H1 (cell line): ENCODE results near the gene DCAF8. TPM values are rescaled to one million over a fixed set of nuclear protein-coding genes. Genes with fewer than 3 reads are reported as not detected.

Experiments
- CTCF ChIA-PET: fragments of 300-600 bp; sonication (Branson Sonifier 250); formaldehyde crosslinking; loops from one replicate; lab custom pipeline; 2021; ENCODE audit not compliant: partially characterized antibody; lab: Charles Lee
- POLR2A ChIA-PET: fragments of 300-600 bp; sonication (Branson Sonifier 250); formaldehyde crosslinking; loops from one replicate; lab custom pipeline; 2021; ENCODE audit warnings: inconsistent platforms; ENCODE audit not compliant: partially characterized antibody; lab: Charles Lee
- DNase-seq, 2 experiments: peaks; one replicate each; pipeline versions ENCODE4 v3.0.0 to v3.0.0-alpha.2; 2010 to 2022; ENCODE audit warnings: low spot score in 2 of 2, low read depth in 1 of 2, mixed read lengths in 1 of 2
- FAIRE-seq: peaks from 2 replicates; lab custom pipeline; 2011; peaks lifted over from hg19 to GRCh38; lab: Jason Lieb, UNC
- H2AFZ ChIP-seq: 2 replicates; pipeline ENCODE4 v1.8.1; 2012; ENCODE audit warnings: low read length, inconsistent platforms
- H2AK5ac ChIP-seq: 2 replicates; pipeline ENCODE4 v1.6.1; 2013; ENCODE audit warnings: low read depth, low read length
- H2BK120ac ChIP-seq: replicated peaks from 2 replicates; pipeline ENCODE3; 2013; ENCODE audit warnings: low read depth, low read length, inconsistent platforms
- H2BK12ac ChIP-seq: 2 replicates; pipeline ENCODE4 v1.6.1; 2013; ENCODE audit warnings: low read depth, low read length
- H2BK15ac ChIP-seq: 2 replicates; pipeline ENCODE4 v1.6.1; 2013; ENCODE audit warnings: low read length
- H2BK20ac ChIP-seq: 2 replicates; pipeline ENCODE4 v1.6.1; 2013; ENCODE audit warnings: low read length
- H2BK5ac ChIP-seq: 2 replicates; pipeline ENCODE4 v1.6.1; 2013; ENCODE audit warnings: low read depth, low read length
- H3K14ac ChIP-seq: 2 replicates; pipeline ENCODE4 v1.6.1; 2013; ENCODE audit warnings: inconsistent platforms; ENCODE audit not compliant: insufficient read length
- H3K18ac ChIP-seq: 2 replicates; pipeline ENCODE4 v1.6.1; 2013; ENCODE audit warnings: low read length; ENCODE audit errors: extremely low read depth
- H3K23ac ChIP-seq: 2 replicates; pipeline ENCODE4 v1.6.1; 2013; ENCODE audit warnings: inconsistent platforms; ENCODE audit not compliant: insufficient read length
- H3K23me2 ChIP-seq: 2 replicates; pipeline ENCODE4 v1.6.1; 2013; ENCODE audit warnings: low read depth, low read length
- H3K27ac ChIP-seq: 2 replicates; pipeline ENCODE4 v1.6.1; 2011; ENCODE audit warnings: low read depth, low read length, inconsistent platforms
- H3K27me3 ChIP-seq, 4 experiments: replicated peaks in 1 of 4; 1 replicate in 1 of 4; 2 replicates in 3 of 4; pipeline versions ENCODE4 v1.6.1 to v1.8.1; 2011 to 2013; ENCODE audit warnings: low read length in 3 of 4, mild to moderate bottlenecking in 3 of 4, inconsistent platforms in 2 of 4, mixed read lengths in 2 of 4, moderate library complexity in 1 of 4; ENCODE audit not compliant: control insufficient read depth in 3 of 4, insufficient read depth in 3 of 4; ENCODE audit errors: extremely low read depth in 1 of 4
- H3K36me3 ChIP-seq, 4 experiments: 2 replicates each; pipeline versions ENCODE4 v1.6.1 to v1.8.1; 2011 to 2013; ENCODE audit warnings: mild to moderate bottlenecking in 4 of 4, low read length in 3 of 4, moderate library complexity in 2 of 4, control low read depth in 1 of 4, inconsistent platforms in 1 of 4; ENCODE audit not compliant: insufficient read depth in 4 of 4, control insufficient read depth in 2 of 4
- H3K4ac ChIP-seq: replicated peaks from 2 replicates; pipeline ENCODE3; 2013; ENCODE audit warnings: low read length, low read depth, mixed read lengths, inconsistent platforms; ENCODE audit not compliant: insufficient read length
- H3K4me1 ChIP-seq, 4 experiments: replicated peaks in 1 of 4; 1 replicate in 1 of 4; 2 replicates in 3 of 4; pipeline versions ENCODE4 v1.6.1 to v1.8.1; 2011 to 2013; ENCODE audit warnings: low read length in 3 of 4, inconsistent platforms in 2 of 4, mixed read lengths in 1 of 4; ENCODE audit not compliant: insufficient read depth in 4 of 4, control insufficient read depth in 3 of 4
- H3K4me2 ChIP-seq, 2 experiments: 2 replicates each; pipeline versions ENCODE4 v1.6.1 to v1.8.1; 2011 to 2013; ENCODE audit warnings: low read depth in 2 of 2, low read length in 2 of 2, control low read depth in 1 of 2, inconsistent platforms in 1 of 2, mild to moderate bottlenecking in 1 of 2; ENCODE audit not compliant: insufficient read depth in 1 of 2
- H3K4me3 ChIP-seq, 4 experiments: fragments of 200-600, 300-600 bp in 1 of 4; sonication (generic), shearing (Covaris generic), sonication (Bioruptor Twin) in 1 of 4; 2 replicates each; pipeline versions ENCODE4 v1.5.1 to v1.8.1; 2011 to 2016; ENCODE audit warnings: low read length in 4 of 4, low read depth in 3 of 4, control low read depth in 2 of 4, inconsistent platforms in 2 of 4, mild to moderate bottlenecking in 2 of 4, mixed read lengths in 1 of 4, moderate library complexity in 1 of 4; ENCODE audit not compliant: insufficient read depth in 2 of 4; ENCODE audit errors: extremely low read depth in 1 of 4
- H3K56ac ChIP-seq: replicated peaks from 2 replicates; pipeline ENCODE3; 2013; ENCODE audit warnings: low read depth, mild to moderate bottlenecking, mixed read lengths, low read length, inconsistent platforms; ENCODE audit not compliant: insufficient read length
- H3K79me1 ChIP-seq: 2 replicates; pipeline ENCODE4 v1.6.1; 2013; ENCODE audit warnings: low read depth, low read length, control low read depth
- H3K79me2 ChIP-seq, 2 experiments: 2 replicates each; pipeline versions ENCODE4 v1.6.1 to v1.8.1; 2012 to 2013; ENCODE audit warnings: low read length in 2 of 2, mild to moderate bottlenecking in 2 of 2, inconsistent platforms in 1 of 2; ENCODE audit not compliant: insufficient read depth in 2 of 2, control insufficient read depth in 1 of 2
- H3K9ac ChIP-seq, 4 experiments: replicated peaks in 1 of 4; 1 replicate in 1 of 4; 2 replicates in 3 of 4; pipeline versions ENCODE4 v1.6.1 to v1.8.1; 2011 to 2013; ENCODE audit warnings: low read depth in 3 of 4, low read length in 3 of 4, control low read depth in 2 of 4, mild to moderate bottlenecking in 2 of 4, moderate library complexity in 2 of 4, inconsistent platforms in 1 of 4; ENCODE audit errors: extremely low read depth in 1 of 4
- H3K9me3 ChIP-seq, 2 experiments: 2 replicates each; pipeline versions ENCODE4 v1.6.1 to v1.8.1; 2012 to 2013; ENCODE audit warnings: mild to moderate bottlenecking in 2 of 2, moderate library complexity in 2 of 2, control low read depth in 1 of 2, inconsistent platforms in 1 of 2, low read depth in 1 of 2, low read length in 1 of 2, mixed read lengths in 1 of 2; ENCODE audit not compliant: insufficient read depth in 2 of 2
- H4K20me1 ChIP-seq, 2 experiments: replicated peaks in 1 of 2; 2 replicates each; pipeline versions ENCODE3 to v1.8.1; 2011 to 2013; ENCODE audit warnings: inconsistent platforms in 2 of 2, low read length in 2 of 2, mild to moderate bottlenecking in 1 of 2; ENCODE audit not compliant: insufficient read depth in 2 of 2, control insufficient read depth in 1 of 2
- H4K5ac ChIP-seq: 2 replicates; pipeline ENCODE4 v1.6.1; 2013; ENCODE audit warnings: low read length, low read depth, mixed read lengths, inconsistent platforms; ENCODE audit not compliant: insufficient read length
- H4K8ac ChIP-seq: 2 replicates; pipeline ENCODE4 v1.8.0; 2013; ENCODE audit warnings: mild to moderate bottlenecking, moderate library complexity, low read length, inconsistent platforms; ENCODE audit not compliant: insufficient read depth; ENCODE audit errors: extremely low read depth
- H4K91ac ChIP-seq: replicated peaks from 2 replicates; pipeline ENCODE3; 2013; ENCODE audit warnings: low read length, mixed read lengths, inconsistent platforms; ENCODE audit not compliant: insufficient read length
- CBX5 ChIP-seq: fragments of 300-800, 300-1000 bp; sonication (generic); IDR thresholded peaks from 2 replicates; pipeline ENCODE4 v1.7.1; 2016; ENCODE audit warnings: antibody characterized with exemption, low read length, low read depth
- CREB1 ChIP-seq: IDR thresholded peaks from 2 replicates; pipeline ENCODE4 v1.6.1; 2012; ENCODE audit warnings: inconsistent platforms
- NANOG ChIP-seq: IDR thresholded peaks from 2 replicates; pipeline ENCODE4 v1.6.1; 2011; ENCODE audit warnings: low read length, low read depth, mild to moderate bottlenecking, inconsistent platforms; ENCODE audit not compliant: insufficient read depth, poor library complexity, severe bottlenecking
- polyA plus RNA-seq, 7 experiments: library from polyadenylated mRNA; depleted of rRNA in 3 of 7; stranded (reverse) in 5 of 7; unstranded in 2 of 7; fragments of >200 nt in 5 of 7; fragments of 200-250 nt in 2 of 7; gene quantifications; 1 replicate in 5 of 7; 2 replicates in 1 of 7; 4 replicates in 1 of 7; pipeline versions ENCODE4 v1.2.1 to v1.2.3, GENCODE V29; 2011 to 2013; ENCODE audit warnings: missing spikeins in 2 of 7, mixed read lengths in 2 of 7
- total RNA-seq: library from RNA; stranded (reverse); fragmentation: NEBNext Ultra II Directional; extraction: Animal tissue kit (Norgen Biotek cat#: 25700); gene quantifications from 2 replicates; pipeline ENCODE4 v1.2.1, GENCODE V29; 2021

Gene DCAF8
- total and polyA plus RNA-seq, 2 of the 8 experiments (the other 6 are each of a cell fraction or from before 2014, with no cell fraction given) = 68.2 to 110 TPM

GRCh38 chr1:160251011-160251410 is 11.3 kb downstream of the DCAF8 start:
- H4K91ac ChIP-seq = no peak overlapping the region
- no peak overlapping the region for H2BK120ac ChIP-seq
- POLR2A ChIA-PET = interaction anchor here (1.2 to 3.7 kb wide), 3 partner anchors 10 to 31 kb away, joined by 3 to 37 read pairs (median 9); partner anchors contain the start of gene DCAF8
- no peaks in the 10 kb centered on the region for H3K9me3 ChIP-seq
- no peak overlapping the region for H4K5ac ChIP-seq
- no peak overlapping the region for H4K8ac ChIP-seq
- no peak overlapping the region for H3K14ac ChIP-seq
- no peak overlapping the region for H2BK12ac ChIP-seq
- no peak overlapping the region for H2AK5ac ChIP-seq
- no peaks in the 10 kb centered on the region for H3K23me2 ChIP-seq
- H3K79me1 ChIP-seq = peaks cover 4% of the 10 kb centered on the region
- no peaks in the 10 kb centered on the region for H3K27me3 ChIP-seq
- H2BK5ac ChIP-seq = no peak overlapping the region
- no peak overlapping the region for H3K9ac ChIP-seq
- FAIRE-seq = no peak
- no peak overlapping the region for H3K18ac ChIP-seq
- CTCF ChIA-PET = interaction anchor here (0.7 to 6.1 kb wide), 26 partner anchors 10 to 166 kb away, joined by 3 to 73 read pairs (median 12); partner anchors contain the start of genes CASQ1 and IGSF8
- H3K56ac ChIP-seq = no peak overlapping the region
- H3K4ac ChIP-seq = no peak overlapping the region
- no peak overlapping the region for H2BK20ac ChIP-seq
- TF ChIP-seq NANOG = no peak
- no peak for TF ChIP-seq CBX5
- TF ChIP-seq CREB1 = no peak
- TF ChIP-seq, all 59 proteins: peak for 0
- DNase-seq = no peak
- no peak overlapping the region for H2BK15ac ChIP-seq
- H3K27ac ChIP-seq = no peak overlapping the region
- H3K23ac ChIP-seq = no peak overlapping the region
- peaks cover 2 to 5% of the 10 kb centered on the region in 2 experiments for H4K20me1 ChIP-seq
- no peak overlapping the region for H3K4me2 ChIP-seq
- H3K4me1 ChIP-seq = no peaks in the 10 kb centered on the region; a peak in 1 of 7 replicates
- no peak overlapping the region for H3K4me3 ChIP-seq
- peaks cover 0 to 10% (median 0%) of the 10 kb centered on the region in 4 experiments; a peak in 2 of 8 replicates for H3K36me3 ChIP-seq
- H3K79me2 ChIP-seq = peaks cover 0 to 74% of the 10 kb centered on the region in 2 experiments; a peak in 2 of 4 replicates
- no peak overlapping the region for H2AFZ ChIP-seq
